ENCODE data around the gene S100Z. TPM values are rescaled to one million over a fixed set of nuclear protein-coding genes. Genes with fewer than 3 reads are reported as not detected.

The S100Z gene
- total RNA-seq, 4 donors from 2014 or later = 11.6 TPM; not detected in 3

DNA sequence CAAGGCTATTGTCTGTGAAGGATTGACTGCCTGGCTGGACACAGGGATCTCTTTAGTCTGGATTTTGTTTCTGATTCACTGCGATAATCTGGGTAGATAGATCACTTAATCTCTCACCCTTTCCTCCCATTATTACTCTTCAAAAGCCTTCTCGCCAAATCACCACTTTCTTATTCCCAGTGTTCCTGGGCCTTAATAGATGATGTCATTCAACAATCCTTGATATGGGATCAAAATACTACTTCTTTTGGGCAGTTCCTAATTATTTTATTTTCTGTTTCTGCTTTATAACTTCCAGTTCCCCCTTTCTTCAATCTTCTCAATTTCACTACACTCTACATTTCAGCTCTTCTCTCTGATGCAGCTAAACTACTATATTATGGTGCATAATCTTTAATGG, 96.3 kb downstream of the S100Z start:
- no peak overlapping the region for H3K4me3 ChIP-seq
- TF ChIP-seq POLR2A (IDR thresholded peaks at IDR 0.05) = no peak
- TF ChIP-seq, protein P1, sequence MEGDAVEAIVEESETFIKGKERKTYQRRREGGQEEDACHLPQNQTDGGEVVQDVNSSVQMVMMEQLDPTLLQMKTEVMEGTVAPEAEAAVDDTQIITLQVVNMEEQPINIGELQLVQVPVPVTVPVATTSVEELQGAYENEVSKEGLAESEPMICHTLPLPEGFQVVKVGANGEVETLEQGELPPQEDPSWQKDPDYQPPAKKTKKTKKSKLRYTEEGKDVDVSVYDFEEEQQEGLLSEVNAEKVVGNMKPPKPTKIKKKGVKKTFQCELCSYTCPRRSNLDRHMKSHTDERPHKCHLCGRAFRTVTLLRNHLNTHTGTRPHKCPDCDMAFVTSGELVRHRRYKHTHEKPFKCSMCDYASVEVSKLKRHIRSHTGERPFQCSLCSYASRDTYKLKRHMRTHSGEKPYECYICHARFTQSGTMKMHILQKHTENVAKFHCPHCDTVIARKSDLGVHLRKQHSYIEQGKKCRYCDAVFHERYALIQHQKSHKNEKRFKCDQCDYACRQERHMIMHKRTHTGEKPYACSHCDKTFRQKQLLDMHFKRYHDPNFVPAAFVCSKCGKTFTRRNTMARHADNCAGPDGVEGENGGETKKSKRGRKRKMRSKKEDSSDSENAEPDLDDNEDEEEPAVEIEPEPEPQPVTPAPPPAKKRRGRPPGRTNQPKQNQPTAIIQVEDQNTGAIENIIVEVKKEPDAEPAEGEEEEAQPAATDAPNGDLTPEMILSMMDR (IDR thresholded peaks at IDR 0.05) = no peak

DNA sequence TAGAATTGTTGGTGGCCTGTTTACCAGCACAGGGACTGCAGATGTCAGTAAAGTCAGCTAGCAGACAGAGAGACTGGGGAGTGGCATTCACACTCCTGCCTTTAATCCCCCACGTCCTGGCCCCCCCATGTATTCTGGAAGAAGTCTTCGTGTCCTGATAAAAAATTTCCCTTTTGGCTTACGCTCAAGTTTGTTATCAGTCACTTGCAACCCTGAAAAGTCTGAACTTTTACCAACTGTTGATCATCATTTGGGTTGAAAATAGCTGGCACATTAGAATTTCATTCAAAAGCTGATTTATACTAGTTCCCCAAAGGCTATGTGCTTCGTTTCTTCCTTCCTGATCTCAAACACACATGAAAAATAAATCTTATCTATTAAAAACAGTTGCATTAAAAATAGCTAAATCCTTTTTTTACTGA, 97.3 kb downstream of the S100Z start:
- TF ChIP-seq, protein P1 (IDR thresholded peaks at IDR 0.05) = no peak
- no peak for TF ChIP-seq POLR2A (IDR thresholded peaks at IDR 0.05)
- DNase-seq = no peak

More for the DNA sequence above, 96.3 kb downstream of the S100Z start:
- DNase-seq = no peak
- no peaks in the 10 kb centered on the region for H3K27me3 ChIP-seq
- no peaks in the 10 kb centered on the region for H3K9me3 ChIP-seq
- no peak overlapping the region for H3K27ac ChIP-seq
- no peaks in the 10 kb centered on the region for H3K4me1 ChIP-seq
- no peaks in the 10 kb centered on the region for H3K36me3 ChIP-seq

DNA sequence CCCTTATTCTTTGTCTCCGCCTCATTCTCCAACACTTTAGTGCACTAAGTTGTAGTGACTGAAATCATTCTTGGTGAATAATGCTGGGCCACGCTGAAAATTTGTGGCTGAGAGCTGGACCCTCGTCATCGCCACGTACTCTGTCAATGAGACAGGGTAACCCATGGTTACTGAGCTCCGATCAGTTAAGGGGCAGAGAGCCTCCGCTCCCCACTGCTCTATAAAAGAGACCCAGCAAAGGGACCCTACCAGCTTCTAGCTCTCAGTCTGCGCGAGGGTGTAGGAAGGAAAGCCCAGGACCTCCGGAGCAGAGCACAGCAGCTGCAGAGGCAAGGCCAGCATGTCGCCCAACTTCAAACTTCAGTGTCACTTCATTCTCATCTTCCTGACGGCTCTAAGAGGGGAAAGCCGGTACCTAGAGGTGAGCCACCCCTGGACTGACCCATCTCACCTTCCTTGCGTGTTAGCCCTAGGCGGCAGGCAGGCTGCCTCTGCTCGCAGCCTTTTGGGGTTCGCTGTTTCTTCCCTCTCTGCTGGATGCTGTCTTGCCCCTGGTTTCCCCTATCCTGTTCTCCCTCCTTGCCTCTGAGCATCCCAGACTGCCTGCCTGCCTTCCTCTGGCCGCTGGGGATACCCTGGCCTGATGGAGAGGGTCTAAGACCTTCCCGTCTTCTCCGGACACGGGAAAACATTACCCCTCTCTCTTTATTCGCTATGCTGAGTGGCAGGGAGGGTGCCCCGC, 103.2 kb downstream of the S100Z start, which contains the start of gene CRHBP:
TSS of gene CRHBP (plus strand) at position 251 of the 742 bp plus-strand sequence. CDS start at position 341, 90 bp downstream.
- no peaks in the 10 kb centered on the region for H3K36me3 ChIP-seq
- no peak for DNase-seq
- H3K4me3 ChIP-seq = peak within 1 kb of the TSS in 3 of 4 donors; percentile 6 to 41 (median 29)
- H3K9me3 ChIP-seq = no peaks in the 10 kb centered on the region
- H3K4me1 ChIP-seq = peaks cover 0 to 6% (median 0%) of the 10 kb centered on the region in 4 donors
- H3K27ac ChIP-seq = no peak within 1 kb of the TSS
- H3K27me3 ChIP-seq = peaks cover 0 to 10% of the 10 kb centered on the region in 2 donors
- no peak for TF ChIP-seq POLR2A (IDR thresholded peaks at IDR 0.05)
- TF ChIP-seq, protein P1 (IDR thresholded peaks at IDR 0.05) = no peak

More for the DNA sequence above, 97.3 kb downstream of the S100Z start:
- H3K4me1 ChIP-seq = no peaks in the 10 kb centered on the region
- H3K4me3 ChIP-seq = no peak overlapping the region
- H3K27me3 ChIP-seq = no peaks in the 10 kb centered on the region
- no peaks in the 10 kb centered on the region for H3K36me3 ChIP-seq
- H3K27ac ChIP-seq = no peak overlapping the region
- H3K9me3 ChIP-seq = no peaks in the 10 kb centered on the region

DNA sequence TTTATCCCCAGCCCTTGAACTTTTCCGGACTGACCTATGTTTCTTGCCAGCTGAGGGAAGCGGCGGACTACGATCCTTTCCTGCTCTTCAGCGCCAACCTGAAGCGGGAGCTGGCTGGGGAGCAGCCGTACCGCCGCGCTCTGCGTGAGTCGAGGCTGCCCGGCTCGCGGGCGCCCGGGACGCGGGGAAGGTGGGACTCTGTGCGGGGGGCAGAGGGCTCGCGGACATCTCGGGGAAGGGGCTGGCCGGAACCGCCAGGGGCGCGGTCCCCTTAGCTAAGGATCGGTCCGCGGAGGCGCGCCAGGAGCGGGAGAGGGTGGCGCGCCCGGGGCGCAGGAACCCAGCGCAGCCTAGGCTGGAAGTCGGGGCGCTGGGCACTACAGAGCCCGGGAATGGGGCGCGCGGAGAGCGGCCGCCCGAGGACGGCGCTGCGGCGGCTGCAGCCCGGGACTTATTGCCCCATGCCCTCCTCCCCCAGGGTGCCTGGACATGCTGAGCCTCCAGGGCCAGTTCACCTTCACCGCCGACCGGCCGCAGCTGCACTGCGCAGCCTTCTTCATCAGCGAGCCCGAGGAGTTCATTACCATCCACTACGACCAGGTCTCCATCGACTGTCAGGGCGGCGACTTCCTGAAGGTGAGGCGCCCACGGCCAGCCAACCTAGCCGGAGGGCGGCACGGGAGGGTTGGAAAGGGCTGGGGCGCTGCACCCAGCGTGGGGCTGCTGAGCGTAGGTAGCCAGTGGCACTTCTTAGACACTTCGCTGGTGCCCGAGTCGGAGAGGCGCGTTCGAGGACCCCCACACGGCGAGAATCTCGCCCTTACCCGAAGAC, 104.0 kb downstream of the S100Z start:
- Histone ChIP-seq H3K4me3 (peak overlapping the region in 3 of 4 donors; percentile 6 to 41 (median 29)), H3K36me3 (no peaks in the 10 kb centered on the region), H3K9me3 (no peaks in the 10 kb centered on the region), H3K27ac (no peak overlapping the region), H3K27me3 (peaks cover 0 to 10% of the 10 kb centered on the region in 2 donors), H3K4me1 (peaks cover 0 to 6% (median 0%) of the 10 kb centered on the region in 4 donors)
- TF ChIP-seq, protein P1 (IDR thresholded peaks at IDR 0.05) = no peak
- no peak for TF ChIP-seq POLR2A (IDR thresholded peaks at IDR 0.05)
- DNase-seq = no peak

DNA sequence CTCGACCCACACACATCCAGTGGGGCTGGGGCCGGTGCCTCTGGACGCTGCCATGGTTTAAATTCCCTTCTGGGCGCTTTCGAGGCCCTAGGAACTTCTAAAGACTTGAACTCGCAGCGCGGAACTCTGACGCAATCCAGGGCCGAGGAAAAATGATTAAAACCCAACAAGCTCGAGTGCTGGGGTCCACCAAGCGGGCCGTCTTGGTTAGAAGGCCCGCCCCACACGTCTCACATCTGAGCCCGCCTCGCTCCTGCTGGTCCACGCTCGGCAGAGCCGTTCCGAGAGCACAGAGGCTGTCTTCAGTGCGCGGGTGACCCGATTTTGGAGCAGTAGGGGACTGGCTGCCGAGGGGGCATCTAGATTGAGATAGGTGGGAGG, 104.6 kb downstream of the S100Z start:
- no peak overlapping the region for H3K27ac ChIP-seq
- H3K9me3 ChIP-seq = no peaks in the 10 kb centered on the region
- no peak for DNase-seq
- H3K36me3 ChIP-seq = no peaks in the 10 kb centered on the region
- peaks cover 0 to 6% (median 0%) of the 10 kb centered on the region in 4 donors for H3K4me1 ChIP-seq
- TF ChIP-seq POLR2A (IDR thresholded peaks at IDR 0.05) = no peak
- TF ChIP-seq, protein P1 (IDR thresholded peaks at IDR 0.05) = no peak
- H3K4me3 ChIP-seq = peak overlapping the region in 3 of 4 donors; percentile 6 to 41 (median 29)
- peaks cover 0 to 10% of the 10 kb centered on the region in 2 donors for H3K27me3 ChIP-seq
